HepG2 (cell line): ENCODE measurements around the gene RPS25. TPM values are rescaled to one million over a fixed set of nuclear protein-coding genes. Genes with fewer than 3 reads are reported as not detected.

ENCODE experiments used
- ARNTL ChIP-seq: sonication (generic); formaldehyde crosslinking; IDR thresholded peaks from 2 replicates; pipeline ENCODE4 v1.4.0; 2020; ENCODE audit warnings: mild to moderate bottlenecking, missing genetic modification reagents
- BCL6 ChIP-seq: IDR thresholded peaks from 2 replicates; pipeline ENCODE4 v1.6.1; 2016; ENCODE audit warnings: missing genetic modification reagents, missing compliant biosample characterization
- CAMTA2 ChIP-seq: sonication (generic); formaldehyde crosslinking; IDR thresholded peaks from 2 replicates; pipeline ENCODE4 v1.4.0; 2020; ENCODE audit warnings: mild to moderate bottlenecking, missing genetic modification reagents, borderline replicate concordance
- GTF3A ChIP-seq: sonication (generic); formaldehyde crosslinking; conservative IDR thresholded peaks from 2 replicates; pipeline ENCODE4 v1.4.0; 2020; ENCODE audit warnings: mild to moderate bottlenecking, missing genetic modification reagents
- HMG20A ChIP-seq: IDR thresholded peaks from 2 replicates; pipeline ENCODE4 v1.6.1; 2016; ENCODE audit warnings: borderline replicate concordance
- HOXA3 ChIP-seq: sonication (generic); formaldehyde crosslinking; IDR thresholded peaks from 2 replicates; pipeline ENCODE4 v1.5.0; 2020; ENCODE audit warnings: missing genetic modification reagents
- KDM4B ChIP-seq: sonication (generic); formaldehyde crosslinking; IDR thresholded peaks from 2 replicates; pipeline ENCODE4 v1.4.0; 2020; ENCODE audit warnings: missing genetic modification reagents
- NFYB ChIP-seq: sonication (generic); formaldehyde crosslinking; IDR thresholded peaks from 2 replicates; pipeline ENCODE4 v1.4.0; 2020; ENCODE audit warnings: missing genetic modification reagents
- NKX3-1 ChIP-seq: sonication (generic); formaldehyde crosslinking; IDR thresholded peaks from 2 replicates; pipeline ENCODE4 v1.5.0; 2020; ENCODE audit warnings: missing genetic modification reagents
- NR2F1 ChIP-seq, 2 experiments: fragments of 450-650 bp in 1 of 2; formaldehyde crosslinking in 1 of 2; IDR thresholded peaks; 2 replicates each; pipeline versions ENCODE4 v1.5.0 to v1.6.1; 2016 to 2020; ENCODE audit warnings: mild to moderate bottlenecking in 1 of 2, missing compliant biosample characterization in 1 of 2, missing genetic modification reagents in 1 of 2, moderate library complexity in 1 of 2
- PITX1 ChIP-seq: sonication (generic); formaldehyde crosslinking; IDR thresholded peaks from 2 replicates; pipeline ENCODE4 v1.5.1; 2020; ENCODE audit warnings: mild to moderate bottlenecking, missing genetic modification reagents
- PTBP1 ChIP-seq: fragments of 200-400 bp; formaldehyde crosslinking; IDR thresholded peaks from 2 replicates; pipeline ENCODE4 v1.6.1; 2018; ENCODE audit warnings: low read length, low read depth; ENCODE audit not compliant: poor library complexity, severe bottlenecking
- RARA ChIP-seq: IDR thresholded peaks from 2 replicates; pipeline ENCODE4 v1.6.1; 2016; ENCODE audit warnings: missing genetic modification reagents, missing compliant biosample characterization
- SMAD9 ChIP-seq: sonication (generic); formaldehyde crosslinking; IDR thresholded peaks from 2 replicates; pipeline ENCODE4 v1.5.1; 2020; ENCODE audit warnings: mild to moderate bottlenecking, missing genetic modification reagents
- SOX13 ChIP-seq, 3 experiments: fragments of 450-650 bp in 1 of 3; sonication (generic) in 1 of 3; formaldehyde crosslinking in 1 of 3; IDR thresholded peaks in 2 of 3; conservative IDR thresholded peaks in 1 of 3; 2 replicates each; pipeline versions ENCODE4 v1.5.0 to v1.6.1; 2016 to 2020; ENCODE audit warnings: antibody characterized with exemption in 1 of 3, mild to moderate bottlenecking in 1 of 3, missing compliant biosample characterization in 1 of 3, missing genetic modification reagents in 1 of 3, moderate library complexity in 1 of 3
- TCF7L2 ChIP-seq: IDR thresholded peaks from 2 replicates; pipeline ENCODE4 v1.6.1; 2011; ENCODE audit warnings: mild to moderate bottlenecking, low read depth, low read length, moderate library complexity
- TFAP4 ChIP-seq: sonication (generic); IDR thresholded peaks from 2 replicates; pipeline ENCODE4 v1.6.1; 2016; ENCODE audit warnings: low read depth, borderline replicate concordance
- WIZ ChIP-seq: sonication (generic); formaldehyde crosslinking; IDR thresholded peaks from 2 replicates; pipeline ENCODE4 v1.5.1; 2020; ENCODE audit warnings: mild to moderate bottlenecking, missing genetic modification reagents
- ZFP37 ChIP-seq: sonication (generic); formaldehyde crosslinking; IDR thresholded peaks from 2 replicates; pipeline ENCODE4 v1.4.0; 2020; ENCODE audit warnings: missing genetic modification reagents, borderline replicate concordance
- ZNF121 ChIP-seq: sonication (generic); formaldehyde crosslinking; IDR thresholded peaks from 2 replicates; pipeline ENCODE4 v1.5.0; 2020; ENCODE audit warnings: mild to moderate bottlenecking, missing genetic modification reagents
- ZNF264 ChIP-seq: sonication (generic); formaldehyde crosslinking; IDR thresholded peaks from 2 replicates; pipeline ENCODE4 v1.4.0; 2020; ENCODE audit warnings: missing genetic modification reagents
- ZNF292 ChIP-seq: sonication (generic); formaldehyde crosslinking; IDR thresholded peaks from 2 replicates; pipeline ENCODE4 v1.8.1; 2022; ENCODE audit warnings: mild to moderate bottlenecking, low read depth, missing genetic modification reagents, borderline replicate concordance
- ZNF549 ChIP-seq: sonication (generic); formaldehyde crosslinking; IDR thresholded peaks from 2 replicates; pipeline ENCODE4 v1.5.0; 2020; ENCODE audit warnings: missing genetic modification reagents
- ZNF646 ChIP-seq: sonication (generic); formaldehyde crosslinking; IDR thresholded peaks from 2 replicates; pipeline ENCODE4 v1.9.0; 2021; ENCODE audit warnings: mild to moderate bottlenecking, missing genetic modification reagents
- polyA plus RNA-seq, 8 experiments: library from polyadenylated mRNA; depleted of rRNA in 3 of 8; stranded (reverse) in 7 of 8; unstranded in 1 of 8; fragments of >200 nt; fragmentation: Illumina TruSeq in 4 of 8; extraction: Trizol in 4 of 8; gene quantifications; 2 replicates each; pipeline versions ENCODE4 v1.2.1 to v1.2.3, GENCODE V29; 2011 to 2016; ENCODE audit warnings: low read depth in 4 of 8, missing spikeins in 1 of 8, mixed read lengths in 1 of 8; ENCODE audit not compliant: insufficient read depth in 1 of 8
- total RNA-seq, 5 experiments: library from RNA; depleted of rRNA; stranded (reverse); fragments of >200 nt; fragmentation: Illumina TruSeq; extraction: Trizol; gene quantifications; 2 replicates each; pipeline ENCODE4 v1.2.3, GENCODE V29; 2016; ENCODE audit warnings: low read depth in 1 of 5

Gene RPS25
- total and polyA plus RNA-seq, 2 of the 13 experiments (the other 11 are each of a cell fraction or from before 2014, with no cell fraction given), result 839 to 1,415 TPM

- TF ChIP-seq ZNF646 (CRISPR knock-in tag) (no peak), GTF3A (CRISPR knock-in tag) (no peak), SMAD9 (peak; percentile 65; the same call in 1 of the 2 replicates), NKX3-1 (CRISPR knock-in tag) (no peak), NR2F1 (CRISPR knock-in tag; IDR thresholded peaks at IDR 0.05) (peak; percentile 93 to 94), ZNF121 (CRISPR knock-in tag) (peak; percentile 80), TCF7L2 (no peak), PITX1 (peak; percentile 78; the same call in 1 of the 2 replicates), ZNF264 (CRISPR knock-in tag) (peak; percentile 18; the same call in 1 of the 2 replicates), PTBP1 (no peak), HOXA3 (peak; percentile 41), SOX13 (IDR thresholded peaks at IDR 0.05) (no peak), SOX13 (CRISPR knock-in tag; conservative IDR thresholded peaks at IDR 0.05 in 1 of 2, IDR thresholded peaks at IDR 0.05 in 1 of 2) (peak in 1 of 2 experiments; percentile 31; a peak in 1 of 4 replicates), WIZ (CRISPR knock-in tag) (no peak), RARA (CRISPR knock-in tag) (peak; percentile 48; the same call in 1 of the 2 replicates), HMG20A (CRISPR knock-in tag) (no peak), TFAP4 (peak; percentile 47; the same call in 1 of the 2 replicates), ZNF292 (CRISPR knock-in tag) (no peak; the same call in 1 of the 2 replicates), CAMTA2 (CRISPR knock-in tag) (0 out of 2 replicates have a peak, but pooled peaks have one; percentile 23), ZNF549 (CRISPR knock-in tag) (no peak), NFYB (CRISPR knock-in tag) (peak; percentile 44; the same call in 1 of the 2 replicates), ARNTL (no peak), KDM4B (peak; percentile 24; the same call in 1 of the 2 replicates), BCL6 (CRISPR knock-in tag) (0 out of 2 replicates have a peak, but pooled peaks have one; percentile 10), ZFP37 (CRISPR knock-in tag) (no peak)
These were observed 20.3 kb downstream of the RPS25 start, which contains the start of gene CENATAC (continued) for GRCh38 chr11:118997627-118998387.
